ENCODE results near the gene ITGA11.

ITGA11 gene

GRCh38 chr15:68465861-68466560 is 34.0 kb upstream of the ITGA11 start:
- no peak for DNase-seq (ENCODE audit: extremely low read depth, low read depth)
- no peak overlapping the region for H3K4me3 ChIP-seq (replicated peaks; ENCODE audit: low read depth, low read length)
- TF ChIP-seq, protein P1, sequence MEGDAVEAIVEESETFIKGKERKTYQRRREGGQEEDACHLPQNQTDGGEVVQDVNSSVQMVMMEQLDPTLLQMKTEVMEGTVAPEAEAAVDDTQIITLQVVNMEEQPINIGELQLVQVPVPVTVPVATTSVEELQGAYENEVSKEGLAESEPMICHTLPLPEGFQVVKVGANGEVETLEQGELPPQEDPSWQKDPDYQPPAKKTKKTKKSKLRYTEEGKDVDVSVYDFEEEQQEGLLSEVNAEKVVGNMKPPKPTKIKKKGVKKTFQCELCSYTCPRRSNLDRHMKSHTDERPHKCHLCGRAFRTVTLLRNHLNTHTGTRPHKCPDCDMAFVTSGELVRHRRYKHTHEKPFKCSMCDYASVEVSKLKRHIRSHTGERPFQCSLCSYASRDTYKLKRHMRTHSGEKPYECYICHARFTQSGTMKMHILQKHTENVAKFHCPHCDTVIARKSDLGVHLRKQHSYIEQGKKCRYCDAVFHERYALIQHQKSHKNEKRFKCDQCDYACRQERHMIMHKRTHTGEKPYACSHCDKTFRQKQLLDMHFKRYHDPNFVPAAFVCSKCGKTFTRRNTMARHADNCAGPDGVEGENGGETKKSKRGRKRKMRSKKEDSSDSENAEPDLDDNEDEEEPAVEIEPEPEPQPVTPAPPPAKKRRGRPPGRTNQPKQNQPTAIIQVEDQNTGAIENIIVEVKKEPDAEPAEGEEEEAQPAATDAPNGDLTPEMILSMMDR (IDR thresholded peaks at IDR 0.05; ENCODE audit: low read depth, low read length, missing control alignments): no peak

GRCh38 chr15:68464448-68465090 is 32.6 kb upstream of the ITGA11 start:
- TF ChIP-seq, protein P1 (IDR thresholded peaks at IDR 0.05; ENCODE audit: low read depth, low read length, missing control alignments): no peak
- DNase-seq (ENCODE audit: extremely low read depth, low read depth): no peak

GRCh38 chr15:68463996-68464395 is 32.0 kb upstream of the ITGA11 start:
- no peak for DNase-seq (ENCODE audit: extremely low read depth, low read depth)
- H3K4me3 ChIP-seq (replicated peaks; ENCODE audit: low read depth, low read length): no peak overlapping the region

More at GRCh38 chr15:68464448-68465090, 32.6 kb upstream of the ITGA11 start:
- no peak overlapping the region for H3K4me3 ChIP-seq (replicated peaks; ENCODE audit: low read depth, low read length)

GRCh38 chr15:68463444-68463843 is 31.5 kb upstream of the ITGA11 start:
- DNase-seq (ENCODE audit: extremely low read depth, low read depth): no peak
- TF ChIP-seq, protein P1 (IDR thresholded peaks at IDR 0.05; ENCODE audit: low read depth, low read length, missing control alignments): no peak
- no peak overlapping the region for H3K4me3 ChIP-seq (replicated peaks; ENCODE audit: low read depth, low read length)

More at GRCh38 chr15:68463996-68464395, 32.0 kb upstream of the ITGA11 start:
- TF ChIP-seq, protein P1 (IDR thresholded peaks at IDR 0.05; ENCODE audit: low read depth, low read length, missing control alignments): no peak

DNA sequence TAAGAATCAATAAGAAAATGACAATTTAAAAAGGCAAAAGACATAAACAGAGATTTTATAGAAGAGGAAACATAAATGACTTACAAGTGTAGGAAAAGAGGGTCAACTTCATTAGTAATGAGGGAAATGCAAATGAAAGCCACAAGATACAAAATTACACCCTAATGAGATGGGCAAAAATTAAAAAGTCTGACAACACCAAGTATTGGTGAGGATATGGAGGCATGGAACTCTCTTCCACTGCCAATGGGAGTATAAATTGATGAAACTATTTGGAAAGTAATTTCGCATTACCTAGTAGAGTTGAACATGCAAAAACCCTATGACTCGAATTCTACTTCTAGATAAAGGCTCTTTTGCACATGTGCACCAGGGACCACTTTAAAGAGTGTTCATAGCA is 28.2 kb upstream of the ITGA11 start:
- DNase-seq (ENCODE audit: extremely low read depth, low read depth): no peak
- H3K4me3 ChIP-seq (replicated peaks; ENCODE audit: low read depth, low read length): no peak overlapping the region
- TF ChIP-seq, protein P1 (IDR thresholded peaks at IDR 0.05; ENCODE audit: low read depth, low read length, missing control alignments): no peak

- TF ChIP-seq, protein P1 (IDR thresholded peaks at IDR 0.05; ENCODE audit: low read depth, low read length, missing control alignments): no peak
- DNase-seq (ENCODE audit: extremely low read depth, low read depth): no peak
- no peak overlapping the region for H3K4me3 ChIP-seq (replicated peaks; ENCODE audit: low read depth, low read length)
Observed at GRCh38 chr15:68450192-68450591, 18.2 kb upstream of the ITGA11 start.

Data from HFF-Myc (cell line).